ENCODE data around the gene BARX1.

- TF ChIP-seq CTCF (IDR thresholded peaks at IDR 0.05) (no peak), POLR2A (IDR thresholded peaks at IDR 0.05) (no peak), POLR2AphosphoS5 (IDR thresholded peaks at IDR 0.05) (no peak), EP300 (IDR thresholded peaks at IDR 0.05; ENCODE audit: low read depth) (no peak)
These were observed 37.7 kb upstream of the BARX1 start for GRCh38 chr9:93992830-93993229.
